K562 (cell line): ENCODE measurements around the gene ARSK. TPM values are rescaled to one million over a fixed set of nuclear protein-coding genes. Genes with fewer than 3 reads are reported as not detected.

Source experiments
- ATAC-seq: fragments of 200-7000 bp; cut with Tn5 transposase; 3 replicates; pipeline ENCODE4 v1.9.1; 2020; ENCODE audit warnings: moderate library complexity
- BruUV-seq: library from RNA; stranded (reverse); fragments of 400-500 nt; replicated peaks from 2 replicates; lab custom pipeline; 2021; lab: Mats Ljungman, UMichigan
- CTCF ChIA-PET: fragments of 300-600 bp; formaldehyde crosslinking; extraction: SDS; loops from one replicate; lab custom pipeline; 2021; ENCODE audit warnings: low intra/inter-chr PET ratio; lab: Yijun Ruan, JAX
- POLR2A ChIA-PET: fragments of 300-600, 350-650 bp; sonication (Branson Sonifier 250); formaldehyde crosslinking; extraction: SDS; loops from one replicate; lab custom pipeline; 2021; ENCODE audit warnings: antibody characterized with exemption, inconsistent platforms; lab: Yijun Ruan, JAX
- DNase-seq, 4 experiments: peaks; one replicate each; pipeline versions ENCODE4 v3.0.0 to v3.0.0-alpha.2; 2011 to 2018; ENCODE audit warnings: low spot score in 3 of 4, mixed read lengths in 3 of 4; ENCODE audit errors: extremely low read depth in 1 of 4
- FAIRE-seq: peaks from 2 replicates; lab custom pipeline; 2011; peaks lifted over from hg19 to GRCh38; lab: Jason Lieb, UNC
- H2AFZ ChIP-seq: 2 replicates; pipeline ENCODE4 v1.6.0; 2011; ENCODE audit warnings: low read depth, low read length, control low read depth, inconsistent platforms
- H3K27ac ChIP-seq: fragments of 200-600 bp; 3 replicates; pipeline ENCODE4 v1.8.0; 2011; ENCODE audit warnings: low read depth, mild to moderate bottlenecking, control low read depth, inconsistent platforms, low read length, moderate library complexity, mixed read lengths; ENCODE audit errors: extremely low read depth
- H3K27me3 ChIP-seq, 2 experiments: fragments of 300-600 bp in 1 of 2; 2 replicates in 1 of 2; 3 replicates in 1 of 2; pipeline versions ENCODE4 v1.6.0 to v1.8.0; 2011; ENCODE audit warnings: inconsistent platforms in 2 of 2, low read length in 2 of 2, mild to moderate bottlenecking in 1 of 2, mixed read lengths in 1 of 2, moderate library complexity in 1 of 2; ENCODE audit not compliant: control insufficient read depth in 2 of 2, insufficient read depth in 2 of 2
- H3K36me3 ChIP-seq: fragments of 300-600 bp; 3 replicates; pipeline ENCODE4 v1.8.0; 2011; ENCODE audit warnings: mild to moderate bottlenecking, low read length, inconsistent platforms; ENCODE audit not compliant: control insufficient read depth, insufficient read depth
- H3K4me1 ChIP-seq, 2 experiments: fragments of 200-600 bp in 1 of 2; replicated peaks in 1 of 2; 2 replicates in 1 of 2; 3 replicates in 1 of 2; pipeline versions ENCODE4 v1.5.1 to v1.8.0; 2011; ENCODE audit warnings: inconsistent platforms in 2 of 2, low read length in 2 of 2, mild to moderate bottlenecking in 1 of 2, mixed read lengths in 1 of 2, moderate library complexity in 1 of 2; ENCODE audit not compliant: control insufficient read depth in 2 of 2, insufficient read depth in 2 of 2
- H3K4me2 ChIP-seq: 2 replicates; pipeline ENCODE4 v1.6.1; 2011; ENCODE audit warnings: low read length, control low read depth, inconsistent platforms, mixed read lengths; ENCODE audit not compliant: insufficient read depth
- H3K4me3 ChIP-seq: fragments of 200-600 bp; sonication (generic), shearing (Covaris generic); 2 replicates; pipeline ENCODE4 v1.5.1; 2016; ENCODE audit warnings: control low read depth, inconsistent platforms
- H3K79me2 ChIP-seq: fragments of 200-600 bp; 3 replicates; pipeline ENCODE4 v1.8.0; 2011; ENCODE audit warnings: low read length, inconsistent platforms; ENCODE audit not compliant: control insufficient read depth, insufficient read depth
- H3K9ac ChIP-seq, 2 experiments: 2 replicates each; pipeline versions ENCODE4 v1.6.0 to v1.6.1; 2011; ENCODE audit warnings: low read depth in 2 of 2, low read length in 2 of 2, control low read depth in 1 of 2, inconsistent platforms in 1 of 2, mild to moderate bottlenecking in 1 of 2, mixed read lengths in 1 of 2; ENCODE audit not compliant: insufficient read depth in 1 of 2
- H3K9me1 ChIP-seq: one replicate; pipeline ENCODE4 v1.6.0; 2011; ENCODE audit warnings: inconsistent platforms, mild to moderate bottlenecking, low read length, moderate library complexity; ENCODE audit not compliant: control insufficient read depth, insufficient read depth
- H3K9me3 ChIP-seq: replicated peaks from 2 replicates; pipeline ENCODE4 v1.5.1; 2011; ENCODE audit warnings: low read depth, low read length, inconsistent platforms; ENCODE audit not compliant: control insufficient read depth, insufficient read depth
- H4K20me1 ChIP-seq: replicated peaks from 2 replicates; pipeline ENCODE4 v1.6.1; 2011; ENCODE audit warnings: low read length, inconsistent platforms, mixed read lengths; ENCODE audit not compliant: control insufficient read depth, insufficient read depth
- CREB3 ChIP-seq: fragments of 450-650 bp; conservative IDR thresholded peaks from 2 replicates; pipeline ENCODE4 v1.6.1; 2016; ENCODE audit warnings: missing genetic modification characterization, low read depth, mild to moderate bottlenecking, missing compliant biosample characterization, moderate library complexity
- ESRRA ChIP-seq: fragments of 450-650 bp; IDR thresholded peaks from 2 replicates; pipeline ENCODE4 v1.6.1; 2014; ENCODE audit warnings: low read depth, mild to moderate bottlenecking, moderate library complexity, borderline replicate concordance
- GABPB1 ChIP-seq: sonication (generic); formaldehyde crosslinking; IDR thresholded peaks from 2 replicates; pipeline ENCODE4 v1.8.0; 2022; ENCODE audit warnings: mild to moderate bottlenecking, missing genetic modification reagents
- LCOR ChIP-seq: sonication (generic); formaldehyde crosslinking; IDR thresholded peaks from 2 replicates; pipeline ENCODE4 v1.8.0; 2022; ENCODE audit warnings: mild to moderate bottlenecking, missing genetic modification reagents
- MEF2D ChIP-seq: conservative IDR thresholded peaks from 2 replicates; pipeline ENCODE4 v1.6.1; 2016; ENCODE audit warnings: low read depth, missing genetic modification characterization, missing compliant biosample characterization
- NCOA6 ChIP-seq: fragments of 450-650 bp; IDR thresholded peaks from 2 replicates; pipeline ENCODE4 v1.6.1; 2017; ENCODE audit warnings: mild to moderate bottlenecking
- PHTF2 ChIP-seq: fragments of 250-450 bp; sonication (Bioruptor Pico); IDR thresholded peaks from 2 replicates; pipeline ENCODE4 v1.5.0; 2021; ENCODE audit warnings: mild to moderate bottlenecking
- ZBTB2 ChIP-seq: fragments of 450-650 bp; IDR thresholded peaks from 2 replicates; pipeline ENCODE4 v1.6.1; 2016; ENCODE audit warnings: antibody characterized with exemption
- WGBS: fragments of 100-300 bp; shearing (Covaris generic); methylation state at CpG from one replicate; pipeline ENCODE4 v1.1.6; 2016; ENCODE audit warnings: low coverage, mixed read lengths; ENCODE audit not compliant: insufficient coverage; ENCODE audit errors: missing lambda C conversion rate; 5-methylcytosine and 5-hydroxymethylcytosine counted together
- in situ Hi-C: fragments of 300-500 bp; cut with MboI; formaldehyde crosslinking; loops from 4 replicates; pipeline ENCODE4 v1.15.0; 2018; ENCODE audit warnings: inconsistent platforms, mixed read lengths
- intact Hi-C: fragments of 100-400 bp; cut with micrococcal nuclease; formaldehyde crosslinking; loops from 2 replicates; pipeline ENCODE4 v1.14.2; 2022
- polyA plus RNA-seq, 8 experiments: library from polyadenylated mRNA; depleted of rRNA in 4 of 8; stranded (reverse) in 5 of 8; unstranded in 3 of 8; fragments of >200 nt; fragmentation: Nextera tagmentation in 2 of 8; fragmentation: Illumina TruSeq in 1 of 8; extraction: Ambion mirVana in 2 of 8; extraction: Trizol in 1 of 8; gene quantifications; 2 replicates each; pipeline versions ENCODE4 v1.2.1 to v1.2.3, GENCODE V29; 2011 to 2014; ENCODE audit warnings: inconsistent platforms in 1 of 8, missing spikeins in 1 of 8
- total RNA-seq, 7 experiments: library from RNA; depleted of rRNA in 6 of 7; stranded (reverse); fragments of >200 nt in 6 of 7; fragmentation: Illumina TruSeq in 2 of 7; extraction: Trizol in 2 of 7; gene quantifications; 2 replicates each; pipeline versions ENCODE4 v1.2.1 to v1.2.3, GENCODE V29; 2011 to 2021; ENCODE audit warnings: low replicate concordance in 1 of 7

The ARSK gene
- total and polyA plus RNA-seq, 9 of the 15 experiments (the other 6 are each of a cell fraction or from before 2014, with no cell fraction given): 2.7 to 9.4 (median 7.1) TPM

- no peaks in the 10 kb centered on the region for H3K27me3 ChIP-seq
- no peak overlapping the region for H2AFZ ChIP-seq
- ChIA-PET CTCF (no interaction called here), POLR2A (no interaction called here)
- ATAC-seq (no peak), FAIRE-seq (no peak), DNase-seq (no peak)
- H4K20me1 ChIP-seq: no peaks in the 10 kb centered on the region
- 75% methylated on average over 5 of the region's 5 CpGs for WGBS
- H3K9me1 ChIP-seq: no peaks in the 10 kb centered on the region
- H3K27ac ChIP-seq: no peak overlapping the region
- no peaks in the 10 kb centered on the region for H3K9me3 ChIP-seq
- no peaks in the 10 kb centered on the region for H3K36me3 ChIP-seq
- peaks cover 0 to 8% of the 10 kb centered on the region in 2 experiments; a peak in 3 of 5 replicates for H3K4me1 ChIP-seq
- intact Hi-C loops: no loop called here
- H3K4me3 ChIP-seq: no peak overlapping the region
- H3K4me2 ChIP-seq: no peak overlapping the region
- no peak overlapping the region for H3K9ac ChIP-seq
- BruUV-seq: no TSS peak
- in situ Hi-C loops: no loop called here
- no peaks in the 10 kb centered on the region for H3K79me2 ChIP-seq
- TF ChIP-seq LCOR (CRISPR knock-in tag) (no peak), MEF2D (tag) (no peak), CREB3 (tag) (no peak), PHTF2 (CRISPR knock-in tag) (no peak), NCOA6 (no peak), ZBTB2 (no peak), GABPB1 (no peak), ESRRA (no peak)
Observed at GRCh38 chr5:95591490-95591901, 36.6 kb downstream of the ARSK start.
